HG03103 (cell line): Measurements from ENCODE around the gene MDH2.
"Not testable (repeated sequence)": the region's sequence is repeated elsewhere in the genome, so short reads cannot be mapped to it uniquely, and the experiment has no call there.

ENCODE experiments used
- ATAC-seq: cut with Tn5 transposase; IDR thresholded peaks from one replicate; pipeline ENCODE4 v1.9.1; 2021; ENCODE audit warnings: low read depth; ENCODE audit not compliant: unreplicated experiment

MDH2 gene

GRCh38 chr7:76047305-76047810 lies 548 bp upstream of the MDH2 start:
- ATAC-seq = no peak

GRCh38 chr7:76048668-76048988 lies 722 bp downstream of the MDH2 start:
- no peak for ATAC-seq

GRCh38 chr7:76049295-76049694 lies 1.4 kb downstream of the MDH2 start:
- ATAC-seq = no peak

DNA sequence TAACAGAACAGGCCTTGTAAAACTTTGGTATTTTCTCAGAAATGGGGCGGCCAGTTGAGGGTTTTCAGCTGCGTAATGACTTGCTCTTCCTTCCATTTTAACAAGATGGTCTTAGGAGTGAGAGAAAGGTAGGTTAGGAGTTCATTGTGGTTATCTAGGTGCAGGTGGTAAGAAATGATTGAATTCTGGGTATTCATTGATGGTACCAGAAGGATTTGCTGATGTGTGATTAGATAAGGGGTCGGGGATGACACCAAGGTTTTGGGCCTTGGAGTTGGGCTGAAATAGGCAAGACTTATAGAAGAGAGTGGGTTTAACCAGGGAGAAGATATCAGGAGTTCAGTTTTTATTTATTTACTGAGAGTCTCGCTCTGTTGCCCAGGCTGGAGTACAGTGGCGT lies 2.6 kb downstream of the MDH2 start:
- ATAC-seq = no peak

DNA sequence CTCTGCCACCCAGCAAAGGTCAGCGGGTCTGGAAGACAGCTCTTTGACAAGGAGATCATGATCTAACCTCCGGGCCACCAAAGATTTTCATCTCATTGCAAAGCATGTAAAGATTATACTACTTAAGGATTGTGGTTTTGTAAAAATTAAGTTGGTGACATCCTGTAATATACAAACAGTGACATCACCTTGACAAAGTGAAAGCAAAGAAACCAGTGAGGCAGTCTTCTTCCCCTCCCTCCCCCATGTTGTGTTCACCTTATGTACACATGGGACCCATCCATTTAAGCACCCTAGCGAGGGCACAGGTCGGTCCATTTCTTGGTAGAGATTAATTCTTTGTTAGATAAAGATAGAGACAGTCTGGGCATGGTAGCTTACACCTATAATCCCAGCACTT lies 3.9 kb downstream of the MDH2 start:
- no peak for ATAC-seq

DNA sequence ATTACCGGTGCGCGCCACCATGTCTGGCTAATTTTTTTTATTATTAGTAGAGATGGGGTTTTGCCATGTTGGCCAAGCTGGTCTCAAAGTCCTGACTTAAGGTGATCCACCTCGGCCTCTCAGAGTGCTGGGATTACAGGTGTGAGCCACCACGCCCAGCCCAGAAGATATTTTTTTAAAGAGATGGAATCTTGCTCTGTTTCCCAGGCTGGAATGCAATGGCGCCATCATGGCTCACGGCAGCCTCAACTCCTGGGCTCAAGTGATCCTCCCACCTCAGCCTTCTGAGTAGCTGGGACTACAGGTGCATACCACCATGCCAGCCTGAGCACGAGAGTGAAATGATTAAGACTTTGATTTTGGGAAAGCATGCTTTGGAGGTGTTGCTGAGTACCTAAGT lies 4.8 kb downstream of the MDH2 start:
- ATAC-seq = not testable (repeated sequence)

- ATAC-seq = no peak
These were observed 5.6 kb downstream of the MDH2 start for GRCh38 chr7:76053461-76053860.

DNA sequence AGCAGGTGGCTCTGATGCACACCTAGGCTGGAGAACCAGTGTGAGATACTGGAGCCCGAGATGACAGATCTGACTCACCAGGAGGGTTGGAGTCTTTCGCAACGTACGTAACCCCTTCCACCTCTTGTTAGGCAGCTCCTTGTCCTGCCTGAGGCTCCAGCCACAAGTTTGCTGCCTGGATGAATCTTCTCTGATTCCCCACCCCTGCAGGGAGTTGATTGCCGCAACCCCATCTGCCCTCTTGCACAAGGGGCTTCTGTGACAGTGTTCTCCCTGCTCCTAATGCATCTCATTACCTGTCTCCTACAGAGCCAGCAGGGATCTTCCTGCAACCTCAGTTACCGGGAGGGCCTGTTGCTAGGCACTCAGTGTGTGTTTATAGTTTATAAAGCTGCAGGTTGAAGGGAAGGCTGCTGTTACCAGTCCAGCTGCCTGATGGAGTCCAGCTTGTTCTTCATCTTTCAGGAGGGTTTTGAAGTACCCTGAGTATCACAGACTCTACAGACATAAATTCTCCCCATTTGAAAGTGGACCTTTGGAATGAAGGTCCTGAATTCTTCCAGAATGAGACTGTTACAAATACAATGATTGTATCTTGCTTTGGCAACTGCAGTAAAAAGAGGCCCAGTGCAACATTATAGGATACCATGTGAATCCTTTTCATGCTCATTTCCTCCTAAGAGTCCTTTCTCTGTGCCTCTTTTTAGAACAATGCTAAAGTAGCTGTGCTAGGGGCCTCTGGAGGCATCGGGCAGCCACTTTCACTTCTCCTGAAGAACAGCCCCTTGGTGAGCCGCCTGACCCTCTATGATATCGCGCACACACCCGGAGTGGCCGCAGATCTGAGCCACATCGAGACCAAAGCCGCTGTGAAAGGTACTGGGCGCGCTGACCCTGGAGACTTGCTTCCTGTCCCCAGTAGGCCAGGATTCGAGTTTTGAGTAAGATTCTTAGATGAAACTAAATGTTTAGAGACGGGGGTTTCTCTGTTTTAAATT lies 6.5 kb downstream of the MDH2 start:
- ATAC-seq = no peak

GRCh38 chr7:76056241-76056640 lies 8.3 kb downstream of the MDH2 start:
- no peak for ATAC-seq

- ATAC-seq = no peak
These were observed 9.4 kb downstream of the MDH2 start for GRCh38 chr7:76057103-76057812.

DNA sequence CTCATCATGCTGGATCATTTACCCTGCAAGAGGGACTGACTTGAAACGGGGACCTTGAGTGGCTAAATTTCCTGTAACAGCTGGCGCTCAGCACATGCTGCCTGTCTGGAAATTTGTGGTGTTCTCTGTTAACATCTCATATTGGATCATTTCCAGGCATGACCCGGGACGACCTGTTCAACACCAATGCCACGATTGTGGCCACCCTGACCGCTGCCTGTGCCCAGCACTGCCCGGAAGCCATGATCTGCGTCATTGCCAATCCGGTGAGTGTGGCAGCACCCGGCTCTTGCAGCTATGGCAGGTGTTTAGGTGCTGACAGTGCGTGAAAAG lies 9.9 kb downstream of the MDH2 start:
- no peak for ATAC-seq

DNA sequence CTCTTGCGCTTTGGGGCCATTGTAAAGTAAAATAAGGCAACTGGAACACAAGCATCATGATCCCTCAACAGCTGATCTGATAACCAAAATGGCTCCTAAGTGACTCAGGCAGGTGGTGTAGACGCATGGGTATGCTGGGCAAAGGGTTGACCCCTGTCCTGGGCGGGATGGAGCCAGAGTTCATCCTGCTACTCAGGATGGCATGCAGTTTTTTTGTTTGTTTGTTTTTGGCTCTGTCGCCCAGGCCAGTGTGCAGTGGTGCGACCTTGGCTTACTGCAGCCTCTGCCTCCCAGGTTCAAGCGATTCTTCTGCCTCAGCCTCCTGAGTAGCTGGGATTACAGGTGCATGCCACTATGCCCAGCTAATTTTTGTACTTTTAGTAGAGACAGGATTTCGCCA lies 10.8 kb downstream of the MDH2 start:
- not testable (repeated sequence) for ATAC-seq

- no peak for ATAC-seq
These were observed 12.9 kb downstream of the MDH2 start for GRCh38 chr7:76060842-76061241.

DNA sequence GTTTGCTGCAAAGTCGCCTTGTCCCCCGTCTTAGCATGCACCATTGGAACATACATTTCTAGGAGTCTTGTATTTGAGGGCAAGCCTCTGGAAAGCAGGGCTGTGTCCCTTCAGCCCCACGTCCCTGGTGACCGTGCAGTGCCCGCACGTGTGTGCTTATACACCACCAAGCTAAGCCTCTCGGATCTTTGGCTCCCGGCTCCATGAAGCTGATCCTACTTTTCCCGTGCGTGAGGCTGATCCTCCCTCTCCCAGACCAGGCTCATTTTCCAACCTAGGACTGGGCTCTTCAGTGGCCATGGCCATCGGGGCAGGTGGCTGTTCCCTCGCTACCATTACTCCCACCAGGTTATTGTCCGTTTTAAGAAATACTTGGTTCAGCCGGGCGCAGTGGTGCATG lies 14.3 kb downstream of the MDH2 start:
- no peak for ATAC-seq

- ATAC-seq = no peak
These were observed 15.2 kb downstream of the MDH2 start for GRCh38 chr7:76063114-76063513.

- no peak for ATAC-seq
These were observed 15.6 kb downstream of the MDH2 start for GRCh38 chr7:76063525-76063924.

- no peak for ATAC-seq
These were observed 16.5 kb downstream of the MDH2 start for GRCh38 chr7:76064208-76064970.

GRCh38 chr7:76065016-76065612 lies 17.2 kb downstream of the MDH2 start:
- no peak for ATAC-seq

GRCh38 chr7:76066716-76067503 lies 19.0 kb downstream of the MDH2 start:
- no peak for ATAC-seq

DNA sequence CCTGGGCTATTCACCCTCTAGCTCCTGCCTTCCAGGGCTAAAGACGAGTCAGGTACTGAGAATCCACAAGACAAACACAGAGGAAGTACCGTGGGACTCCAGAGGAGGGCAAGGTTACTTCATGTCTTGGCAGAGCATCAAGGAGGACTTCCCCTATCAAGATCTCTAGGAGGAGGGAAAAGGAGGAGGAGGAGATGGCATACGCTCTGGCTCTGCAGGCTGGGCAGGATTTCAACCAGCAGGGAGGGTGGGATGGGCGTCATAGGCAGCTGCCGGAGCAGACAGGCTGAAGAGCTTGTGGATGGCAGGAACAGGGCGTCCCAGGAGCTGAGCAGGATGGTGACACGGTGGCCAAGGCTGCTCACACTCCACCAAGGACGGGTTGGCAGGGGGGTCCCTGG lies 21.3 kb downstream of the MDH2 start:
- no peak for ATAC-seq
